Subcutaneous abdominal adipose tissue (tissue), 5 donors: ENCODE results near the gene CGB3.
A peak's percentile ranks its signal among the peaks of the same experiment; 100 is the strongest.
"Not testable (repeated sequence)": the region's sequence is repeated elsewhere in the genome, so short reads cannot be mapped to it uniquely, and the experiment has no call there.

Experiments used
- H3K27ac ChIP-seq: one replicate; pipeline ENCODE4 v1.7.0; 2013; ENCODE audit warnings: low read depth, mild to moderate bottlenecking, inconsistent platforms, low read length, moderate library complexity
- H3K27me3 ChIP-seq, 5 donors: one replicate each; pipeline ENCODE4 v1.7.0; 2013; ENCODE audit warnings: low read length in 5 of 5, inconsistent platforms in 1 of 5; ENCODE audit not compliant: control insufficient read depth in 5 of 5, insufficient read depth in 4 of 5
- H3K36me3 ChIP-seq, 5 donors: one replicate each; pipeline ENCODE4 v1.7.0; 2013; ENCODE audit warnings: low read length in 5 of 5; ENCODE audit not compliant: control insufficient read depth in 5 of 5, insufficient read depth in 5 of 5
- H3K4me1 ChIP-seq, 5 donors: one replicate each; pipeline ENCODE4 v1.7.0; 2013; ENCODE audit warnings: low read length in 5 of 5, mild to moderate bottlenecking in 3 of 5, moderate library complexity in 1 of 5; ENCODE audit not compliant: control insufficient read depth in 5 of 5, insufficient read depth in 5 of 5
- H3K4me3 ChIP-seq, 5 donors: one replicate each; pipeline ENCODE4 v1.7.0; 2013; ENCODE audit warnings: low read length in 5 of 5, low read depth in 1 of 5
- H3K9ac ChIP-seq, 5 donors: one replicate each; pipeline ENCODE4 v1.7.0; 2013; ENCODE audit warnings: low read length in 5 of 5, mild to moderate bottlenecking in 4 of 5, moderate library complexity in 3 of 5
- H3K9me3 ChIP-seq, 5 donors: one replicate each; pipeline ENCODE4 v1.7.0; 2013; ENCODE audit warnings: low read length in 5 of 5; ENCODE audit not compliant: control insufficient read depth in 5 of 5
- donor health status: healthy.
- donor health status: healthy.
- donor health status: healthy.
- donor health status: healthy.
- donor health status: healthy.

The CGB3 gene

DNA sequence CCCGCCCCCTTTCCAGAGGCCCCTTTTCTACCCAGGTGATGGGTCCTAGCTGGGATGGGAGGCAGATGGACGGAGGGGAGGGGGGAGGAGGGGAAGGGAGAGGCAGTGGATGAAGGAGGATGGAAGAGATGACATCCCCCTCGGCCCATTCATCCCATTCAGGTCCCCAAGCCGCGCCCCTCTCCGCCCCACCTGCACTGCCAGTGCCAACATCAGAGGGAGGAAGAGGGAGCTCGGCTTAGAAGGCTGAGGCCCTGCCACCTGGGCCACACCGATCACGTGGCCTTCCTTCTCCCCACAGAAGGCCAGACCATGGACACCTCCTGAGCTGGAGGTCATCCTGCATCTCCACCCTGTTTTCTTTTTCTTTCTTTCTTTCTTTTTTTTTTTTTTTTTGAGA is 4.6 kb upstream of the CGB3 start:
- H3K4me3 ChIP-seq, H3K27ac ChIP-seq, H3K4me1 ChIP-seq, H3K27me3 ChIP-seq, H3K9me3 ChIP-seq, H3K9ac ChIP-seq, H3K36me3 ChIP-seq: not testable (repeated sequence)

DNA sequence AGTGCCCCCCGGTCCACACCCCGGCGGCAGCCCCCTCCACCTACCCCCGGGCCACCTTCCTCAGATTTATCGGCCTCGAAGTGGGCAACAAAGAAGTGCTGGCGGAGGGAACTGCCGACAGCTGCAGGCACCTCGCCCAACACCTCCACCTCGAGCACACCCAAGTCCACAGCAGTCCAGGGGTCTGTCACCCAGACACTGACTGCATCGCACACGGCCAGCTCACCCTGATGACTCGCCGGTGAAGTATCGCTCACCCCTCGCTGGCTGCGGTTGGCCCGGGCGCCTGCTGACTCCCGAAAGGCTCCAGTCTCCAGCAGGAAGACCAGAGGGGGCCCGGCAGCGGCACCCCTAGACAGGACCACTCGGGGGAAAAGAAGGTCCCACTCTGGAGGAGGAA is 1.5 kb upstream of the CGB3 start:
- H3K27me3 ChIP-seq, H3K4me1 ChIP-seq, H3K4me3 ChIP-seq, H3K27ac ChIP-seq, H3K9ac ChIP-seq, H3K36me3 ChIP-seq, H3K9me3 ChIP-seq: not testable (repeated sequence)

- not testable (repeated sequence) for H3K27me3 ChIP-seq, H3K9me3 ChIP-seq, H3K4me1 ChIP-seq, H3K36me3 ChIP-seq, H3K4me3 ChIP-seq, H3K9ac ChIP-seq, H3K27ac ChIP-seq
These were observed 955 bp upstream of the CGB3 start for GRCh38 chr19:49025088-49025487.

GRCh38 chr19:49022116-49022515 is 2.0 kb downstream of the CGB3 start:
- no peak overlapping the region for H3K27ac ChIP-seq
- peaks cover 2 to 15% (median 6%) of the 10 kb centered on the region in 5 donors for H3K27me3 ChIP-seq
- no peak overlapping the region for H3K4me3 ChIP-seq

DNA sequence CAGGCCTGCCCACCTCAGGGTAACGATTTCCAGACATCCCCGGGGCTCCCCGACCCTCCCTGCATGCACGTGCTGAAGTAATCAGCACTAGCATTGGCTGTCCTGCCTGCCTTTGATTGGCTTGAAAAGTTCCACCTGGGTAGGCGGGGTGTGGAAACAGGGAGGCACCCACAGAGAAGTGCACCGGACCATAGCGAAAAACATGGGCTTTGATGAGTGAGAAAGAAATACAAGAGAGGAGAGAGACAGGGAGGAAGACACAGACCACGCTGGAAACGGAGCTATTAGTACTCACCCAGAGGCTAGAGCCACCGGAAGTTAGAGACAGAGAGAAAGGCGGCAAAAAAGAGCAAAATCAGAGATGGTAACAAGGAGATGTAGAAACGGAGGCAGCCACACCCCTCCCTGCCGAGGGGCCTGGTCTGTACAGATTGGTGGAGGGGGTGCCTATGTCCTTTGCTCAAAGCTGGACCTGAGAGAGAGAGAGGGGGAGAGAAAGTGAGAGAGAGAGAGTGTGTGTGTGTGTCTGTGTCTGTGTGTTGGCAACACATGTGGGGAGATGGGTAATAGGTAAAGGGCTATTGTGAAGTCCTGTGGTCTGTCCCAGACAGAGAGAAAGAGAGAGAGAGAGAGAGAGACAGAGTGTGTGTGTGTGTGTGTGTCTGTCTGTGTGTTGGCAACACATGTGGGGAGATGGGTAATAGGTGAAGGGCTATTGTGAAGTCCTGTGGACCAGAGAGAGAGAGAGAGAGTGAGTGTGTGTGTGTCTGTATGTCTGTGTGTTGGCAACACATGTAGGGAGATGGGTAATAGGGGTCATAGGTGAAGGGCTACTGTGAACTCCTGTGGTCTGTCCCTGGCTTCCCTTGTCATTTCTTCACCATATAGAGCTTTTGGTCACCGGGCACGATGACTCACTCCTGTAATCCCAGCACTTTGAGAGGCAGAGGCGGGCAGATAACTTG is 2.9 kb downstream of the CGB3 start:
- peaks cover 2 to 16% (median 6%) of the 10 kb centered on the region in 5 donors for H3K27me3 ChIP-seq
- H3K4me1 ChIP-seq: peaks cover 0 to 25% (median 23%) of the 10 kb centered on the region in 5 donors
- no peaks in the 10 kb centered on the region for H3K9me3 ChIP-seq
- no peak overlapping the region for H3K9ac ChIP-seq
- H3K36me3 ChIP-seq: peaks cover 0 to 3% (median 2%) of the 10 kb centered on the region in 5 donors
- no peak overlapping the region for H3K4me3 ChIP-seq
- no peak overlapping the region for H3K27ac ChIP-seq

More at GRCh38 chr19:49022116-49022515, 2.0 kb downstream of the CGB3 start:
- peaks cover 0 to 25% (median 23%) of the 10 kb centered on the region in 5 donors for H3K4me1 ChIP-seq
- no peaks in the 10 kb centered on the region for H3K9me3 ChIP-seq
- H3K36me3 ChIP-seq: no peaks in the 10 kb centered on the region
- no peak overlapping the region for H3K9ac ChIP-seq

- Histone ChIP-seq H3K9ac (no peak overlapping the region), H3K9me3 (no peaks in the 10 kb centered on the region), H3K27me3 (peaks cover 2 to 16% (median 6%) of the 10 kb centered on the region in 5 donors), H3K27ac (no peak overlapping the region), H3K4me1 (peaks cover 0 to 25% (median 23%) of the 10 kb centered on the region in 5 donors), H3K36me3 (peaks cover 0 to 11% (median 9%) of the 10 kb centered on the region in 5 donors), H3K4me3 (no peak overlapping the region)
These were observed 3.8 kb downstream of the CGB3 start for GRCh38 chr19:49020342-49020741.

DNA sequence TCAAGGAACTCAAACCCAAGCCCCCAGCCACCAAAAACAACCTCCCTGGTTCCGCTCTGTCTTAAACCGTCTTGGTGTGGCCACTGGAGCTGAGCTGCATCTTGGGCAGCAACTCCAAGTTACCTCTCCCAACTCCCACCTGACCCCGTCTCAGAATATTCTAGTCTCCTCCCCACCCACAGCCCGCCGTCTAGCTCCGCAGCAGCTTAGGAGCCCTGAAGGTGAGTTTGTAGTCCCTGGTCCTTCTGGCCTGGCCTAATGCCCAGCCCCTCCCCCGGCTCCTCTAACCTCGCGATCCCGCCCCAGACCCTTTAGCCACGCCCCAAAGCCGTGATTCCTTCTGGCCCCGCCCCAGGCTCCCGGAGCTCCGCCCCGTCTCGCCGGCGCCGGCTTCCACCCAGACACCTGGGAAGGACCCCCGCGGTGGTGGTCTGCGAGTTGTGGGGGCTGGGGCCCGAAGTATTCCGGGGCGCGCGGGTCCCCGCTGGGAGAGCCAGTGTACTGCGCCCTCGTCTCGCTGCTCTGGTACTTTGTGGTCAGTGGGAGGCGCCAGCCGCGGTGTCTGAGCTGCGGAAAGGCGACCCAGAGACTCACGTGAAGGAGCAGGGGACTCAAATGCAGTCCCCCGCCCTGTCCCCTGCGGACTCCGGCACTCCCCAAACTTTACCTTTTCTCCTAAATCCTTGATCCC is 4.7 kb downstream of the CGB3 start:
- peaks cover 2 to 16% (median 6%) of the 10 kb centered on the region in 5 donors for H3K27me3 ChIP-seq
- peaks cover 0 to 25% (median 23%) of the 10 kb centered on the region in 5 donors for H3K4me1 ChIP-seq
- H3K9me3 ChIP-seq: no peaks in the 10 kb centered on the region
- no peak overlapping the region for H3K27ac ChIP-seq
- peak overlapping the region; percentile 41 to 66 (median 59) for H3K4me3 ChIP-seq
- peaks cover 0 to 21% (median 19%) of the 10 kb centered on the region in 5 donors for H3K36me3 ChIP-seq
- peak overlapping the region in 1 of 5 donors; percentile 37 for H3K9ac ChIP-seq

- Histone ChIP-seq H3K4me3 (peak overlapping the region; percentile 57 to 71 (median 59)), H3K27me3 (peaks cover 2 to 16% (median 6%) of the 10 kb centered on the region in 5 donors), H3K4me1 (peaks cover 0 to 25% (median 23%) of the 10 kb centered on the region in 5 donors), H3K36me3 (peaks cover 0 to 27% (median 24%) of the 10 kb centered on the region in 5 donors), H3K9ac (peak overlapping the region in 3 of 5 donors; percentile 37 to 51 (median 41))
- not testable (repeated sequence) for H3K27ac ChIP-seq, H3K9me3 ChIP-seq
These were observed 5.5 kb downstream of the CGB3 start for GRCh38 chr19:49018388-49019241.

- peaks cover 0 to 25% (median 23%) of the 10 kb centered on the region in 5 donors for H3K4me1 ChIP-seq
- H3K4me3 ChIP-seq: peak overlapping the region; percentile 57 to 71 (median 59)
- H3K9ac ChIP-seq: peak overlapping the region in 2 of 5 donors; percentile 30 to 52
- no peak overlapping the region for H3K27ac ChIP-seq
- peaks cover 0 to 34% (median 24%) of the 10 kb centered on the region in 5 donors for H3K36me3 ChIP-seq
- H3K9me3 ChIP-seq: no peaks in the 10 kb centered on the region
- peaks cover 2 to 16% (median 6%) of the 10 kb centered on the region in 5 donors for H3K27me3 ChIP-seq
These were observed 6.3 kb downstream of the CGB3 start for GRCh38 chr19:49017666-49018351.
